Thyroid gland (tissue), 4 donors: Measurements from ENCODE around the gene NYAP1.

Experiments
- POLR2A ChIP-seq, 2 donors: fragments of 450-650 bp; IDR thresholded peaks; one replicate each; pipeline ENCODE4 v1.6.1; 2017; ENCODE audit warnings: antibody characterized with exemption in 2 of 2, mild to moderate bottlenecking in 2 of 2, moderate library complexity in 1 of 2
- TF ChIP-seq, protein P1 (sequence below), 6 experiments: fragments of 200-600 bp in 3 of 6; fragments of 450-650 bp in 3 of 6; sonication (generic) in 3 of 6; IDR thresholded peaks; one replicate each; pipeline ENCODE4 v1.5.1; 2016 to 2019; ENCODE audit warnings: antibody characterized with exemption in 6 of 6, mild to moderate bottlenecking in 2 of 6, inconsistent platforms in 1 of 6, moderate library complexity in 1 of 6

DNA sequence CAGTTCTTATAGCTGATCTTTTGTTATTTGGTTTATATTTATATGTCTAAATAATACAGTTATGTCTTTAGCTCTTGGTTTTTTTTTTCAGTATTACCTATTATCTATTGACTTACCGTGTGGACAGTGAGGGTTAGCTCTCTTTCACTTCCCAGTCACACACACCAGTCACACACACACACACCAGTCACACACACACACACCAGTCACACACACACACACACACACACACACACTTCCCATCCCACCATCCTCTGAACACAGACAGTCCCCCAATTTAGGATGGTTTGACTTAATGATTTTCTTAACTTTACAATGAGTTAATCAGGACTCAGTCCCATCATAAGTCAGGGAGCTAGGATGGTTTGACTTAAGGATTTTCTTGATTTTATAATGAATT, 36.4 kb downstream of the NYAP1 start:
- TF ChIP-seq, protein P1, sequence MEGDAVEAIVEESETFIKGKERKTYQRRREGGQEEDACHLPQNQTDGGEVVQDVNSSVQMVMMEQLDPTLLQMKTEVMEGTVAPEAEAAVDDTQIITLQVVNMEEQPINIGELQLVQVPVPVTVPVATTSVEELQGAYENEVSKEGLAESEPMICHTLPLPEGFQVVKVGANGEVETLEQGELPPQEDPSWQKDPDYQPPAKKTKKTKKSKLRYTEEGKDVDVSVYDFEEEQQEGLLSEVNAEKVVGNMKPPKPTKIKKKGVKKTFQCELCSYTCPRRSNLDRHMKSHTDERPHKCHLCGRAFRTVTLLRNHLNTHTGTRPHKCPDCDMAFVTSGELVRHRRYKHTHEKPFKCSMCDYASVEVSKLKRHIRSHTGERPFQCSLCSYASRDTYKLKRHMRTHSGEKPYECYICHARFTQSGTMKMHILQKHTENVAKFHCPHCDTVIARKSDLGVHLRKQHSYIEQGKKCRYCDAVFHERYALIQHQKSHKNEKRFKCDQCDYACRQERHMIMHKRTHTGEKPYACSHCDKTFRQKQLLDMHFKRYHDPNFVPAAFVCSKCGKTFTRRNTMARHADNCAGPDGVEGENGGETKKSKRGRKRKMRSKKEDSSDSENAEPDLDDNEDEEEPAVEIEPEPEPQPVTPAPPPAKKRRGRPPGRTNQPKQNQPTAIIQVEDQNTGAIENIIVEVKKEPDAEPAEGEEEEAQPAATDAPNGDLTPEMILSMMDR (IDR thresholded peaks at IDR 0.05), result no peak
- TF ChIP-seq POLR2A (IDR thresholded peaks at IDR 0.05), result no peak
